PC-9 (cell line): ENCODE data around the gene STOX2.

Source experiments
- CTCF ChIP-seq: fragments of 200-600 bp; sonication (generic); conservative IDR thresholded peaks from 2 replicates; pipeline ENCODE4 v1.6.1; 2017; ENCODE audit warnings: mixed run types, antibody characterized with exemption, mild to moderate bottlenecking, moderate library complexity
- EZH2 ChIP-seq: fragments of 200-600 bp; sonication (generic); IDR thresholded peaks from 2 replicates; pipeline ENCODE4 v1.8.0; 2017; ENCODE audit warnings: antibody characterized with exemption, low read depth

GRCh38 chr4:183878251-183878970 lies 26.7 kb upstream of the STOX2 start:
- TF ChIP-seq CTCF (no peak), EZH2 (no peak)
